Breast epithelium (tissue), 4 donors: ENCODE results near the gene GGT7. TPM values are rescaled to one million over a fixed set of nuclear protein-coding genes. Genes with fewer than 3 reads are reported as not detected.
A peak's percentile ranks its signal among the peaks of the same experiment; 100 is the strongest.

Source experiments
- DNase-seq, 2 donors: peaks; one replicate each; pipeline ENCODE4 v3.0.0-alpha.2; 2019; ENCODE audit warnings: low spot score in 2 of 2
- H3K27ac ChIP-seq, 2 donors: fragments of 200-600 bp; sonication (generic) in 1 of 2; one replicate each; pipeline ENCODE4 v1.5.1; 2016 to 2019; ENCODE audit warnings: mild to moderate bottlenecking in 1 of 2
- H3K27me3 ChIP-seq, 2 donors: fragments of 200-600 bp; sonication (generic) in 1 of 2; one replicate each; pipeline versions ENCODE4 v1.5.1 to v1.6.0; 2017 to 2019; ENCODE audit warnings: control low read depth in 1 of 2, mild to moderate bottlenecking in 1 of 2
- H3K36me3 ChIP-seq: fragments of 200-600 bp; one replicate; pipeline ENCODE4 v1.5.1; 2019
- H3K4me1 ChIP-seq, 2 donors: fragments of 200-600 bp; sonication (generic); one replicate each; pipeline ENCODE4 v1.5.1; 2016 to 2019; ENCODE audit warnings: control low read depth in 1 of 2
- H3K4me3 ChIP-seq, 3 donors: fragments of 200-600 bp; sonication (generic); 1 replicate in 2 of 3; 2 replicates in 1 of 3; pipeline ENCODE4 v1.5.1; 2016 to 2019; ENCODE audit warnings: mild to moderate bottlenecking in 3 of 3, moderate library complexity in 2 of 3
- H3K9me3 ChIP-seq, 2 donors: fragments of 200-600 bp; sonication (generic) in 1 of 2; one replicate each; pipeline ENCODE4 v1.5.1; 2016 to 2019; ENCODE audit warnings: control low read depth in 1 of 2
- POLR2A ChIP-seq: fragments of 450-650 bp; IDR thresholded peaks from one replicate; pipeline ENCODE4 v1.6.1; 2016; ENCODE audit warnings: antibody characterized with exemption, mild to moderate bottlenecking, moderate library complexity
- POLR2AphosphoS5 ChIP-seq, 3 donors: sonication (generic); formaldehyde crosslinking; IDR thresholded peaks; one replicate each; pipeline ENCODE4 v1.6.1; 2017; ENCODE audit warnings: antibody characterized with exemption in 3 of 3
- intact Hi-C: fragments of 100-400 bp; cut with DNase I; formaldehyde crosslinking; loops from one replicate; pipeline ENCODE4 v1.15.1; 2023; ENCODE audit warnings: low total_unique reads
- total RNA-seq, 3 donors: library from RNA; depleted of rRNA; stranded (reverse); fragments of >200 nt; gene quantifications; one replicate each; pipeline ENCODE4 v1.1.0, GENCODE V29; 2016
- TF ChIP-seq, protein P1 (sequence below), 3 donors: fragments of 450-650 bp; IDR thresholded peaks; one replicate each; pipeline ENCODE4 v1.5.1; 2016 to 2017; ENCODE audit warnings: antibody characterized with exemption in 3 of 3, mild to moderate bottlenecking in 3 of 3, moderate library complexity in 3 of 3

Gene GGT7
- total RNA-seq, 3 donors from 2014 or later, result 13.1 to 21.8 (median 16.4) TPM

DNA sequence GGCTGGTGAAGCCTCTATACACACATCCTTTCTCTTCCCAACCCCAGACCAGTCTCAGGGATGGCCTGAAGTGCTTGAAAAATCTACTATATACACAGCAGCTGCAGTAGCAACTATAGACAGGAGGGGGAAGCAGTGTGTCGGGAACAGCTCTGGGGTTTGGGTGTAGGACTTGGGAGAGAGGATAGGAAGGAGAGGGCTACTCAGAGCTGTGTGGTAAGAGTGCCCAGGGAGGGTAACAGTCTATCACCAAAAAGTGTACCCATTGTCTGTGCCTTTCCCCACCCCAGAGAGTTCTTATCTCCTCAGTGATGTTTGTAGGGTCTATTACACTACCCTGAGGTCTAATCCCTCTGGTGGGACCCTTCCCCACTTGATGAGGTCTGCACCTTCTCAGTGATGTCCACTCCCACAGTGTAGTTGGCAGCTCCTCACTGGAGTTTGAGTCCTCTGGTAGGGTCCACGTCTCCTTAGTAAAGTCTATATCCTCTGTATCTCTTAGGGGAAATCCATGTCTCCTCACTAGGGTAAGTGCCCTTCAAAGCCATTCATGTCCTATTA lies 1.5 kb upstream of the GGT7 start:
- Histone ChIP-seq H3K9me3 (no peaks in the 10 kb centered on the region), H3K4me3 (no peak overlapping the region), H3K27ac (peak overlapping the region; percentile 79 to 81), H3K27me3 (no peaks in the 10 kb centered on the region), H3K36me3 (no peaks in the 10 kb centered on the region), H3K4me1 (peaks cover 0 to 13% of the 10 kb centered on the region in 2 donors)
- TF ChIP-seq, protein P1, sequence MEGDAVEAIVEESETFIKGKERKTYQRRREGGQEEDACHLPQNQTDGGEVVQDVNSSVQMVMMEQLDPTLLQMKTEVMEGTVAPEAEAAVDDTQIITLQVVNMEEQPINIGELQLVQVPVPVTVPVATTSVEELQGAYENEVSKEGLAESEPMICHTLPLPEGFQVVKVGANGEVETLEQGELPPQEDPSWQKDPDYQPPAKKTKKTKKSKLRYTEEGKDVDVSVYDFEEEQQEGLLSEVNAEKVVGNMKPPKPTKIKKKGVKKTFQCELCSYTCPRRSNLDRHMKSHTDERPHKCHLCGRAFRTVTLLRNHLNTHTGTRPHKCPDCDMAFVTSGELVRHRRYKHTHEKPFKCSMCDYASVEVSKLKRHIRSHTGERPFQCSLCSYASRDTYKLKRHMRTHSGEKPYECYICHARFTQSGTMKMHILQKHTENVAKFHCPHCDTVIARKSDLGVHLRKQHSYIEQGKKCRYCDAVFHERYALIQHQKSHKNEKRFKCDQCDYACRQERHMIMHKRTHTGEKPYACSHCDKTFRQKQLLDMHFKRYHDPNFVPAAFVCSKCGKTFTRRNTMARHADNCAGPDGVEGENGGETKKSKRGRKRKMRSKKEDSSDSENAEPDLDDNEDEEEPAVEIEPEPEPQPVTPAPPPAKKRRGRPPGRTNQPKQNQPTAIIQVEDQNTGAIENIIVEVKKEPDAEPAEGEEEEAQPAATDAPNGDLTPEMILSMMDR (IDR thresholded peaks at IDR 0.05), result peak; percentile 83 to 95 (median 93)
- no peak for TF ChIP-seq POLR2A
- peak in 1 of 3 donors; percentile 36 for TF ChIP-seq POLR2AphosphoS5 (IDR thresholded peaks at IDR 0.05)
- DNase-seq, result peak; percentile 68 to 81
- intact Hi-C loops, result loop anchor here (5.0 kb wide), 1 partner anchor 83 kb away; the partner anchor contains the start of genes GSS and MYH7B

DNA sequence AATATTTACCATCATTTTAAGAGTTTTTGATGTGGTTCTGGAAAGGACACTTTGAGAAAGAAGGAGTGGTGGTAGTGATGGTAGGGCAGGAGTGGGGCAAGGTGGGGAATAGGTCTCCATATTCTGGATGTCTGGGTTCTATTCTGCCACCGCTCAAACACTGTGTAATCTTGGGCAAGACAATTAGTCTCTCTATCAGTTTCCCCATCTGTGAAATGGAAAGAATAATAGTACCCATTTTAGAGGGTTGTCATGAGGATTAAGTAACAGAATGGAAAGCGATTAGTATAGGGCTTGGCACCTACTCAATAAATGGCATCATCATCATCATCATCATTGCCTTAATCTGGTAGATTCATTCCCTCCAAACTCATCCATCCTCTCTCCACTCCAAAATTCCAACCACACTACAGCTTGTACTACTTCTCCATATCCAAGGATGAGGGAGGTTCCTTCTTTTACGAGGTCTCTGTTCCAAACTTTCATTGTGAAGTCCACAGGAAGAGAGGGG lies 982 bp upstream of the GGT7 start:
- H3K27ac ChIP-seq, result peak overlapping the region in 1 of 2 donors; percentile 79
- intact Hi-C loops, result loop anchor here (5.0 kb wide), 1 partner anchor 84 kb away; the partner anchor contains the start of genes GSS and MYH7B
- DNase-seq, result no peak
- peaks cover 0 to 13% of the 10 kb centered on the region in 2 donors for H3K4me1 ChIP-seq
- H3K36me3 ChIP-seq, result no peaks in the 10 kb centered on the region
- TF ChIP-seq POLR2A, result no peak
- no peak for TF ChIP-seq POLR2AphosphoS5 (IDR thresholded peaks at IDR 0.05)
- TF ChIP-seq, protein P1 (IDR thresholded peaks at IDR 0.05), result no peak
- H3K27me3 ChIP-seq, result no peaks in the 10 kb centered on the region
- no peaks in the 10 kb centered on the region for H3K9me3 ChIP-seq
- H3K4me3 ChIP-seq, result peak overlapping the region in 1 of 3 donors; percentile 81

DNA sequence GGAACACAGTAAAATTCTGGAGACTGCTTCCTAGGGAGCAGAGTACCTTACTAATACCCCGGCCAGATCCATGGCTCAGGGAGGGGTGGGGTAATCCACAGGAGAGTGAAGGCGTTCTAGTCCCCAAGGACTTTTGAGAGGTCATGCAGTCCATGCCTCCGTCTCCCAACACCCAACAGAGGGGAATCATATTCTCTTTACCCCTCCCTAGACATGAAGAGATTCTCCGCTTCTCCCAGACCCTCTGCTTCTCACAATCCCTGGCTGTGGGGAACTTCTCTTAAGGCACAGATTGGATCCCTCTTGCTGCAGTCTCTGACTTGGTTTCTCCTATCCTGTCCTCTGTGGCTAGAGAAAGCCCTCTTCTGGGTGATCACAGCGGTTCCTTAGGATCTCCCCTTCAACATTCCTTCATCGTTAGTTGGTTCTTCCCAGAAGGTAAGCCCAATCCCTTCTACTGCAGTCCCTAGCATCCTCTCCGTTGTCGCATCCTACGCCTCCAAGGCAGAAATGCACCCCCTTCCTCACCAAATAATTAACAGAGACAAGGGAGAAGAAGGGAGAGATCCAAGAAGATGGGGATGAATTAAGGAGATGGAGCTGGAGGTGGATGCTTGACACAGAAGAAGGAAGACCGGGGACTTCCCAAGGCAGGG lies 562 bp downstream of the GGT7 start:
- peak overlapping the region; percentile 56 to 89 (median 81) for H3K4me3 ChIP-seq
- peaks cover 0 to 13% of the 10 kb centered on the region in 2 donors for H3K4me1 ChIP-seq
- no peak for DNase-seq
- intact Hi-C loops, result loop anchor here (5.0 kb wide), 1 partner anchor 85 kb away; the partner anchor contains the start of genes GSS and MYH7B
- TF ChIP-seq POLR2AphosphoS5 (IDR thresholded peaks at IDR 0.05), result no peak
- H3K27me3 ChIP-seq, result no peaks in the 10 kb centered on the region
- no peaks in the 10 kb centered on the region for H3K9me3 ChIP-seq
- peak overlapping the region; percentile 76 for H3K27ac ChIP-seq
- H3K36me3 ChIP-seq, result no peaks in the 10 kb centered on the region

DNA sequence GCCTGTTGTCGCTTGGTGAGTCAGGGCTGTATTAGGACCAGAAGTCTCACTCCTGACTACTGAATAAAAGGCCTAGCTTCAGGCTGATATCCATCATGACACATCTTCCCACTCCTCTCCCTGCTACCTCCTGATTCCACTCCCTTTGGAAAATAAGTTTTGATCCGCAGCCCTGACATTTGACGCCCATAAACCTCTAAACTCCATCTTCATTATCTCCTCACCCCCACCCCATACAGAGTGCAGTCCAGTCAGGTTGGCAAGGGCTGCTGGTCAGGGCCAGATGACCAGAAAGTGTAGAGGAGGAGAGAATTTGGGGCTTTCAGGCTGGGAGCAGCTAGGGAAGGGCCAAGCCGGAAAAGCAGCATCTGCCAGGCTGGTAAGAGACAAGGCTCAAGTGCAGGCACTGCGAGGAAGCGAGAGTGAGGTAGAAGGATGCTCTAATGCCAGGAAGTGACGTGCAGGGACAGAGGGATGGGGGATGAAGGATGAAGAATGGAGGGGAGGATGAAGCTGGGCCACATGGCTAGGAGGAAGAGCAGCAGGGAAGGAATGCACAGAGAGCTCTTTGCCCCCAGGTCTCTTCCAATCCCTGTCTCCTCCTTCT lies 1.2 kb downstream of the GGT7 start:
- Histone ChIP-seq H3K27ac (peak overlapping the region in 1 of 2 donors; percentile 76), H3K36me3 (no peaks in the 10 kb centered on the region), H3K4me1 (peaks cover 0 to 13% of the 10 kb centered on the region in 2 donors), H3K9me3 (no peaks in the 10 kb centered on the region), H3K27me3 (no peaks in the 10 kb centered on the region), H3K4me3 (peak overlapping the region in 2 of 3 donors; percentile 81 to 89)
- DNase-seq, result no peak
- TF ChIP-seq POLR2AphosphoS5 (IDR thresholded peaks at IDR 0.05), result no peak
- TF ChIP-seq POLR2A, result no peak
- TF ChIP-seq, protein P1 (IDR thresholded peaks at IDR 0.05), result no peak
- intact Hi-C loops, result loop anchor here (5.0 kb wide), 1 partner anchor 86 kb away; the partner anchor contains the start of genes GSS and MYH7B

DNA sequence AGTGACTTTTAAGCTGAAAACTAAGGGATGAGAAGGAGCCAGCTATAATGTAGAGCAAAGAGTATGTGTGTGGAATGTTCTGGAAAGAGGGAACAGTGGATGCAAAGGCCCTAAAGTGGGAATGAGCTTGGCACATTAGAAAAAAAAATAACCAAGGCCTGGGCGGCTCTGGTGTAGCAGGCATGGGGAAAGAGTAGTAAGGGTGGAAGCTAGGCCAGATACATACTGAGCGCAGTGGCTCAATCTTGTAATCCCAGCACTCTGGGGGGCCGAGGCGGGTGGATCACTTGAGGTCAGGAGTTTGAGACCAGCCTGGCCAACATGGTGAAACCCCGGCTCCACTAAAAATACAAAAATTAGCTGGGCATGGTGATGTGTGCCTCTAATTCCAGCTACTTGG lies 8.4 kb downstream of the GGT7 start:
- H3K36me3 ChIP-seq, result no peaks in the 10 kb centered on the region
- intact Hi-C loops, result no loop called here

More for the DNA sequence above, 8.4 kb downstream of the GGT7 start:
- DNase-seq, result no peak
- Histone ChIP-seq H3K27ac (no peak overlapping the region), H3K9me3 (no peaks in the 10 kb centered on the region), H3K27me3 (no peaks in the 10 kb centered on the region), H3K4me1 (no peaks in the 10 kb centered on the region), H3K4me3 (no peak overlapping the region)
- TF ChIP-seq, protein P1 (IDR thresholded peaks at IDR 0.05), result no peak
- TF ChIP-seq POLR2AphosphoS5 (IDR thresholded peaks at IDR 0.05), result no peak
- no peak for TF ChIP-seq POLR2A
